Kidney epithelial cell (primary cell): ENCODE measurements around the gene PRKG1. TPM values are rescaled to one million over a fixed set of nuclear protein-coding genes. Genes with fewer than 3 reads are reported as not detected.
"Not testable (repeated sequence)": the region's sequence is repeated elsewhere in the genome, so short reads cannot be mapped to it uniquely, and the experiment has no call there.

ENCODE experiments used
- DNase-seq: peaks from one replicate; pipeline ENCODE4 v3.0.0-alpha.2; 2010; ENCODE audit warnings: low read depth
- H3K27me3 ChIP-seq: 2 replicates; pipeline ENCODE4 v1.6.0; 2011; ENCODE audit warnings: low read length; ENCODE audit not compliant: control insufficient read depth, insufficient read depth
- H3K36me3 ChIP-seq: 2 replicates; pipeline ENCODE4 v1.5.1; 2011; ENCODE audit warnings: low read length; ENCODE audit not compliant: control insufficient read depth, insufficient read depth
- H3K4me3 ChIP-seq: 2 replicates; pipeline ENCODE4 v1.5.1; 2011; ENCODE audit warnings: low read depth, mild to moderate bottlenecking, control low read depth, low read length
- CTCF ChIP-seq: IDR thresholded peaks from 2 replicates; pipeline ENCODE4 v1.5.1; 2011; ENCODE audit warnings: mild to moderate bottlenecking, moderate library complexity, low read length, control low read depth, inconsistent platforms; ENCODE audit not compliant: insufficient read depth, poor library complexity, severe bottlenecking
- total RNA-seq: library from RNA; depleted of rRNA; stranded (reverse); fragments of >200 nt; gene quantifications from 2 replicates; pipeline ENCODE4 v1.2.3, GENCODE V29; 2015

Gene PRKG1
- total RNA-seq, 1 donor from 2014 or later: 1.3 TPM

GRCh38 chr10:51747216-51747615, 672.9 kb downstream of the PRKG1 start:
- no peak overlapping the region for H3K4me3 ChIP-seq
- no peaks in the 10 kb centered on the region for H3K36me3 ChIP-seq
- no peak for DNase-seq
- no peak for TF ChIP-seq CTCF
- no peaks in the 10 kb centered on the region for H3K27me3 ChIP-seq

- H3K36me3 ChIP-seq: no peaks in the 10 kb centered on the region
- no peak for DNase-seq
- TF ChIP-seq CTCF: no peak
- no peaks in the 10 kb centered on the region for H3K27me3 ChIP-seq
- H3K4me3 ChIP-seq: no peak overlapping the region
Observed at GRCh38 chr10:51748959-51749358, 674.7 kb downstream of the PRKG1 start.

GRCh38 chr10:51758366-51758765, 684.1 kb downstream of the PRKG1 start:
- Histone ChIP-seq H3K4me3 (no peak overlapping the region), H3K36me3 (no peaks in the 10 kb centered on the region), H3K27me3 (no peaks in the 10 kb centered on the region)
- no peak for DNase-seq
- no peak for TF ChIP-seq CTCF

GRCh38 chr10:51758838-51759237, 684.6 kb downstream of the PRKG1 start:
- not testable (repeated sequence) for DNase-seq, H3K27me3 ChIP-seq, H3K36me3 ChIP-seq, H3K4me3 ChIP-seq

GRCh38 chr10:51759896-51760534, 685.7 kb downstream of the PRKG1 start:
- Histone ChIP-seq H3K36me3 (no peaks in the 10 kb centered on the region), H3K27me3 (no peaks in the 10 kb centered on the region), H3K4me3 (no peak overlapping the region)
- TF ChIP-seq CTCF: no peak
- no peak for DNase-seq

- TF ChIP-seq CTCF: no peak
- Histone ChIP-seq H3K36me3 (no peaks in the 10 kb centered on the region), H3K4me3 (no peak overlapping the region), H3K27me3 (no peaks in the 10 kb centered on the region)
- no peak for DNase-seq
Observed at GRCh38 chr10:51760864-51761640, 686.8 kb downstream of the PRKG1 start.
